Activated naive CD4-positive, alpha-beta T cell treated with anti-CD3 and anti-CD28 coated beads, Interleukin-2, amount 50 U/mL, for 72 hours (primary cell): Measurements from ENCODE around the gene POLR1C. TPM values are rescaled to one million over a fixed set of nuclear protein-coding genes. Genes with fewer than 3 reads are reported as not detected.

Experiments
- ATAC-seq, 2 donors: fragments of 150-1000 bp; cut with Tn5 transposase; 2 replicates each; pipeline ENCODE4 v1.10.0; 2021; ENCODE audit warnings: mild to moderate bottlenecking in 2 of 2, moderate library complexity in 2 of 2
- DNase-seq, 2 donors: peaks; one replicate each; pipeline ENCODE4 v3.0.0; 2021 to 2022; ENCODE audit warnings: low spot score in 2 of 2
- H3K27ac Mint-ChIP-seq, 2 donors: one replicate each; pipeline ENCODE4 v1.8.0; 2022; ENCODE audit warnings: mild to moderate bottlenecking in 2 of 2, mixed read lengths in 2 of 2
- H3K36me3 Mint-ChIP-seq, 2 donors: one replicate each; pipeline ENCODE4 v1.8.0; 2022; ENCODE audit warnings: mixed read lengths in 2 of 2
- H3K9me3 Mint-ChIP-seq, 2 donors: one replicate each; pipeline ENCODE4 v1.8.0; 2022; ENCODE audit warnings: mixed read lengths in 2 of 2
- total RNA-seq, 2 donors: library from RNA; stranded (reverse); gene quantifications; one replicate each; pipeline ENCODE4 v1.2.3, GENCODE V29; 2022

The POLR1C gene
- total RNA-seq, 2 donors from 2014 or later = 34.2 to 57.1 TPM

DNA sequence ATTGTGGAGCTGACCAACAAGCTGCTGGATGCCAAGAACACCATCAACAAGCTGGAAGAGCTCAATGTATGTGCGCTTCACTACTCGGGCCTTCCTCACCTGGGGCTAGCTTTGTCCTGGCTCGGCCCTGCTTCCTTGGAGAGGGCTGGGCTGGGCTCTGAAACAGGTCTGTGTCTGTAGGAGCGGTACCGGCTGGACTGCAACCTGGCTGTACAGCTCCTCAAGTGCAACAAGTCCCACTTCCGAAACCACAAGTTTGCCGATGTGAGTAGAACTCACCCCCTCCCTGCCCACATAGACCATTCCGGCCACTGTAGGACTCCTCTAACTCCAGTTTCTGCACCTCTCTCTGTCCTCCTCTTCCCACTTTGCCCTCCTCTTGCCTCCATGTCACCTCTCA lies 13.4 kb upstream of the POLR1C start:
- DNase-seq = no peak
- peak overlapping the region in 1 of 2 donors; percentile 92 for H3K27ac Mint-ChIP-seq
- no peaks in the 10 kb centered on the region for H3K9me3 Mint-ChIP-seq

DNA sequence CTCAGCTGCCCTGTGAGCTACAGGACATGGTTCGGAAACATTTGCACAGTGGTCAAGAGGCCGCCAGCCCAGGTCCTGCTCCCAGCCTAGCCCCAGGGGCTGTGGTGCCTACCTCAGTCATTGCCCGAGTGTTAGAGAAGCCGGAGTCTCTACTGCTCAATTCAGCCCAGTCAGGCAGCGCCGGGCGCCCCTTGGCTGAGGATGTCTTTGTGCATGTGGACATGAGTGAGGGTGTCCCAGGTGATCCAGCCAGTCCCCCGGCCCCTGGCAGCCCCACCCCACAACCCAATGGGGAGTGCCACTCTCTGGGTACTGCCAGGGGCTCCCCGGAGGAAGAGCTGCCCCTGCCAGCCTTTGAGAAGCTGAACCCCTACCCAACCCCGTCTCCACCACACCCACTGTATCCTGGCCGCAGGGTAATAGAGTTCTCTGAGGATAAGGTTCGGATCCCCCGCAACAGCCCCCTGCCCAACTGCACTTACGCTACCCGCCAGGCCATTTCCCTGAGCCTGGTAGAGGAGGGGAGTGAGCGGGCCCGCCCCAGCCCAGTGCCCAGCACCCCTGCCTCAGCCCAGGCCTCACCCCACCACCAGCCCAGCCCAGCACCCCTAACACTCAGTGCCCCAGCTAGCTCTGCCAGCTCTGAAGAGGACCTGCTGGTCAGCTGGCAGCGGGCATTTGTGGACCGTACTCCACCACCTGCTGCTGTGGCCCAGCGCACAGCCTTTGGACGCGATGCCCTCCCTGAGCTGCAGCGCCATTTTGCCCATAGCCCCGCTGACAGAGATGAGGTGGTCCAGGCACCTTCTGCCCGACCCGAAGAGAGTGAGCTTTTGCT lies 11.9 kb upstream of the POLR1C start:
- Mint-ChIP-seq H3K27ac (no peak overlapping the region), H3K9me3 (no peaks in the 10 kb centered on the region), H3K36me3 (peaks cover 0 to 8% of the 10 kb centered on the region in 2 donors)
- no peak for DNase-seq
- no peak for ATAC-seq

More for the DNA sequence above, 13.4 kb upstream of the POLR1C start:
- H3K36me3 Mint-ChIP-seq = no peaks in the 10 kb centered on the region
- no peak for ATAC-seq

DNA sequence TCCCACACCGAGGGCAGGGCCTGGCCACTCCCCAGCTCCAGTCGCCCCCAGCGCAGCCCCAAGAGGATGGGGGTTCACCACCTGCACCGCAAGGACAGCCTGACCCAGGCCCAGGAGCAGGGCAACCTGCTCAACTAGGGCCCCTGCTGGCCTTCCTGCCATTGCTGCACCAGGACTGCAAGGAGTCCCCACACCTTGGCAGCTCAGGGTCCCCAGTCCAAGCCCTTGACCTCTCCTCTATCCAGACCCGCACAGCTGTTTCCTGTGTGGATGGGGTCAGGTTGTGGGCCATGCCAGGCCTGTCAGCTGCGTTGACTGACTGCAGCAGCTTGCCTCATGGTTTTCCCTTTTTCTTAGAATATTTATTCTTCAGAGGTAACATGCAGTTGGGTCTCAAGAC lies 11.2 kb upstream of the POLR1C start:
- DNase-seq (no peak), ATAC-seq (no peak)
- H3K36me3 Mint-ChIP-seq = peaks cover 0 to 8% of the 10 kb centered on the region in 2 donors
- no peaks in the 10 kb centered on the region for H3K9me3 Mint-ChIP-seq
- H3K27ac Mint-ChIP-seq = no peak overlapping the region

DNA sequence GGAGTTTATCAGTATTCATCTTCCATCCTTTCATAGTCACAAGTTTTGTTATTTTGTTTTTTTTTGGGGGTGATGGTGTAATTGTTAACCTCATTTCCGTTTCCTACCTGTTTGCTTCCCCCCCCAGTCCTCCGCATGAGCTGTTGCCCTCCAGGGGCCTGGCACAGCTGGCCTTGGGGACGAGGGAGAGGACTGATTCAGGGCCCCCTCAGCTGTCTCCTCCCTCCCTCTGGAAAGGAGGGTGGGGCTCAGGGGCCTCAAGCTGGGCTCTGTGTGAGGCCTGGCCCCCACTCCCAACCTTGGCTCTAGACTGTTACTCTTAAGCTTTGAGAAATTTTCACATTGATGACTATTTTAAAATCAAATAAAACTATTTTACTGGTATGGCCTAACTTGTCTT lies 10.7 kb upstream of the POLR1C start:
- DNase-seq (no peak), ATAC-seq (no peak)
- H3K27ac Mint-ChIP-seq = no peak overlapping the region
- H3K36me3 Mint-ChIP-seq = peaks cover 0 to 8% of the 10 kb centered on the region in 2 donors
- H3K9me3 Mint-ChIP-seq = no peaks in the 10 kb centered on the region

DNA sequence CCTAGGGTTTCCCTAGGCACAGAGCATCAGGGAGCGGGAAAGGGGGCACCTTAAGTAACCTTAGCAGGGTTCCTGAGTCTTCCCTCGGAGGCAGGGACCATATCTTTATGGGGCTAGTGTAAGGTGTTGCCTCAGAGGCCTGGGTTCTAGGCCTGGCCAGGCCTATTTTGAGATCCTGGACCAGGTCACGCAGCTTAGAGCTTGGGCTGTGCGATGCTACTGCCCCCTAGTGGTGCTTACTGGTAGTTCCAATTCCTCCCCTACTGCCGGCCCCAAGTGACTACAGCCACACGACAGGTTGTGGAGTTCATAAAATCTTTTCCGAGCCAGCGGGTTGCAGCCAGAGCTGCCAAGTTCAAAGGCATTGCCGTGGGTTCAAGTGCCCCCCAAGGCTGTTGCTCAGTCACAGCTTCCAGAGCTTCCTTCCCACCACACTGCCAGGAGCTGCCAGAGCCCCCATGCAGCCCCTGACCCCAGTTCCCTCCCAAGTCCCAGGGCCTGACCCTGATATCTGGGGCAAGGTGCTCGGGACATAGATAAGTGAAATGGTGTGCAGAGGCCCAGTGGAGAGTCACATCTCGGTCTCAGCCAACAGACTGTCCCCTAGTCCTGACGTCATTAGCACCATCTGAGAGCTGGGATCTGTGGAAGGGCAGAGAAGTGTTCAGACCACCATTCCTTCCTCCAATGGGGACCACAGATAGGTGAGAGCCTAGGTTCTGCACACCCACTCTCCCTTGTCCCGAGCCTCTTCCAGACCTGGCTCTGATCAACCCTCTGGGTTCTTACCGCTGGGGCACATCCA lies 10.0 kb upstream of the POLR1C start:
- Mint-ChIP-seq H3K27ac (no peak overlapping the region), H3K36me3 (peaks cover 5 to 8% of the 10 kb centered on the region in 2 donors), H3K9me3 (no peaks in the 10 kb centered on the region)
- DNase-seq (peak; percentile 77 to 86), ATAC-seq (peak; percentile 73 to 77)

DNA sequence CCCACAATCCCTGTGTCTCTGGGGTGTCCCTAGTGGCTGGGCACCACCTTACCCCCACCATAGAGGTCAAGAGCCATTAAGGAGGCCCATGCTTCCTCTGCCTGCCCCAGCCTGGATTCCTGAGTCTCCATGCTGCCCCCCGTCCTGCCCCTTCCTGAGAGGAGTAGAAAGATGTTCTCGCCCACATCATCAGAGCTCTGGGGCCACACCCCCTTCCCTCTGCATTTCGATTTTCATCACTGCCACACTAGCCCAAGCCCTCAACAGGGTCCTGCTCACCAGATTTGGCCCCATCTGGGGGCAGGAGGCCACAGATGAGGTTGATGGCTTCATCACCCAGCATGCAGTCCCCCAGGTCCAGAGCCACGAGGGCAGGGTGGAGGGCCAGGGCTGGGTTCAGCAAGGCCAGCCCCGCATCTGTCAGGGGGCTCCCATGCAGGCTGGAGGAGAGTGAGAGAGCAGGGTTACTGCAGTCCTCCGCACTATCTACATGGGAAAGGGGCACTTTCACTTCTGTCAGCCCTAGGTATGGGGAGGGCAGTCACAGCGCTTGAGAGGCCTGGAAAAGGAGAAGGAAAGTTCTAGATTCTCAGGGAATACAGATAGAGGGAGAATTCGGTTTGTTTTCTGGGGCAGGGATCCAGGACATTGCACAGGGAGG lies 8.3 kb upstream of the POLR1C start:
- Mint-ChIP-seq H3K27ac (peak overlapping the region; percentile 77 to 90), H3K36me3 (peaks cover 5 to 8% of the 10 kb centered on the region in 2 donors), H3K9me3 (no peaks in the 10 kb centered on the region)
- DNase-seq (no peak), ATAC-seq (no peak)

DNA sequence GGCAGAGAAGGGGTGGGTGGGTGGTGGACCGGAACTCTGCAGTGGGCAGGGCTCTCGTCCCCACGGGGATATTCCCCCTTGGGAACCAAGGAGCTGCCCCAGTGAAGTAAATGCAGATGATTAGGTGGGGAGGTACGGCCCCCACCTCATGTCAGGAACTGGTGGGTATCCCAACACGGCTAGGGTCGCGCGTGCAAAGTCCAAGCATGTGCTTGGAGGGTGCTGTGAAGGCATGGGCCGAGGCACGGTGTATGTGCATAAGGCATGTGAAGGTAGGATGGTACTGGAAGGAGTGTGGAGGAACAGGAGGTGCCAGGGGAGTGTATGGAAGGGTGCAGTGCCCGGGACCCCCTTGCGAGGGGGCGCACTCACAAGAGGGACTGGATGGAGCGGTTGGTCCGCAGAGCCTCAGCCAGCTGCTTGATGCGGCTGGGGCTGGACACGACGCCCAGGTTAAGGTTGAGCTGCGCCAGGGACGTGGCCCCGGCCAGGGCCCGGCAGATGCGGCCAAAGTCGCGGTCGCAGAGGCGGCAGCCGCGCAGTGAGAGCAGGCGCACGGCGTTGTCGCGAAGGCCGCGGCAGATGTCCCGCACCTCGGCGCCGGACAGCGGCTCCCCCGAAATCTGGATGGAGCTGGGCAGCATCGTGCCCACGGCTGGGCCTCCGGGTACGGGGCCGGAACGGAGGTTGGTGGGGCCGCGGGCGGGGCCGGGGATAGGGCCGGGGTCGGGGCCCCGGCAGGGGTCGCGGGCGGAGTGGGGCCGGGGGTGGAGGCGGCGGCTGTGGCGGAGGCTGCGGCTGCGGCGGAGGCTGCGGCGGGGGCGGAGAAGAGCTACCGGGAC lies 7.5 kb upstream of the POLR1C start:
- ATAC-seq = no peak
- H3K27ac Mint-ChIP-seq = peak overlapping the region; percentile 77 to 90
- no peaks in the 10 kb centered on the region for H3K9me3 Mint-ChIP-seq
- no peak for DNase-seq
- H3K36me3 Mint-ChIP-seq = peaks cover 5 to 10% of the 10 kb centered on the region in 2 donors

DNA sequence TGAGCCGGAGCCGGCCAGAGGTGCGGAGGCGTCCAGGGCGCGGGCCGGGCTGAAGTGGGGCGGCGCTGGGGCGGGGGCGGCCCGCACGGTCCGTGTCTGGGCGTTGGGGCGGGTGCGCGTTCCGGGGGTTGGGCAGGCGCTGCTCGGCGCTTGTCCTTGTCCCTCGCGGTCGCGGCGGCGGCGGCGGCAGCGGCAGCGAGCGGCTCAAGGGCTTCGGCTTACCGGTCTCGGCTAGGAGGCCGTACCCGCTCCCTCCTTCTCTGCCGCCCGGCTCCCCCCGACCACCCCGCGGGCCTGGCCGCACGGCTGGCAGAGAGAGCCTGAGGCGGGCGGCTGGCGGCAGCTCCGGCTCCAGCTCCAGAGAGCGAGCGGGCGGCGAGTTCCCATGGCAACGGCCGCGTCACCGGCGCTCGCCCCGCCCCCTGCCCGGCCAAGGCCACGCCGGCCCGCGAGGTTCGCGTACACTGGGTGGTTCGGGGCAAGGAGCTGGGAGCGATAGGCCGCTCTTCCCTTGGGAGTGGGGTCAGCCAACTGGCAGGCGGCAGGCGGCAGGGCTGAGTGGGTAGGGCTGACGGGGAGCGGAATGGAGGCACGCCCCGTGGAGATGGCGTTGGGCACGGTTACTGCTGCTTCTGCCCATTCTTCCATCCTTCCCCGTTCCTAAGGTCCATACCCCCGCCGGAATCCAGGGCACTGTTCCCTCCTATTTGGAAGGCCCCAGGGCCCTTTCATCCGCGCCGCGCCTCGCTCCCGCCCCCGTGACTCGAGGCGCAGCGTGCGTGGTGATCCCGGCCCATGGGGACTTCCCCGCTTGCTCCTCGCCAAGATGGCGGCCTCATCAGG lies 6.7 kb upstream of the POLR1C start, which contains the start of gene LRRC73:
Gene LRRC73 (minus strand): TSS at position 363 of the 843 bp plus-strand sequence. CDS start 561 bp downstream, outside the sequence.
- DNase-seq = peak; percentile 74 to 82
- Mint-ChIP-seq H3K27ac (peak within 1 kb of the TSS; percentile 77 to 90), H3K36me3 (peaks cover 5 to 17% of the 10 kb centered on the region in 2 donors), H3K9me3 (no peaks in the 10 kb centered on the region)
- peak; percentile 79 to 82 for ATAC-seq

DNA sequence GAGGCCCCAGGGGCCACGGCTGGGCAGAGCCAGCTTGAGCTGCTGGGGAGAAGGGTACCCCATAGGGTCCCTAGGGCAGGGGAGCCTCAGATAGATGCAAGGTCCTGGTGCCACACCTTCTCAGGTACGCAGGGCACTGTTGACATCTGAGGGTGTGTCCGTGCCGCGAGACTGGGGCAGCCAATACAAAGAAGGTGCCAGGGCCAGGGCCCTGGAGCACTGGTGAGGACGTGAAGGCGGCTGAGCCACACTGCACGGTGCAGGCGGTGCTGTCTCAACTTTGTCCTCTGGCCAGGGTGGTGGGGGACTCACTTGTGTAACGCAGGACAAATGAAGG lies 6.1 kb upstream of the POLR1C start:
- Mint-ChIP-seq H3K36me3 (peaks cover 5 to 19% of the 10 kb centered on the region in 2 donors), H3K9me3 (no peaks in the 10 kb centered on the region), H3K27ac (peak overlapping the region in 1 of 2 donors; percentile 23)
- DNase-seq (no peak), ATAC-seq (no peak)

DNA sequence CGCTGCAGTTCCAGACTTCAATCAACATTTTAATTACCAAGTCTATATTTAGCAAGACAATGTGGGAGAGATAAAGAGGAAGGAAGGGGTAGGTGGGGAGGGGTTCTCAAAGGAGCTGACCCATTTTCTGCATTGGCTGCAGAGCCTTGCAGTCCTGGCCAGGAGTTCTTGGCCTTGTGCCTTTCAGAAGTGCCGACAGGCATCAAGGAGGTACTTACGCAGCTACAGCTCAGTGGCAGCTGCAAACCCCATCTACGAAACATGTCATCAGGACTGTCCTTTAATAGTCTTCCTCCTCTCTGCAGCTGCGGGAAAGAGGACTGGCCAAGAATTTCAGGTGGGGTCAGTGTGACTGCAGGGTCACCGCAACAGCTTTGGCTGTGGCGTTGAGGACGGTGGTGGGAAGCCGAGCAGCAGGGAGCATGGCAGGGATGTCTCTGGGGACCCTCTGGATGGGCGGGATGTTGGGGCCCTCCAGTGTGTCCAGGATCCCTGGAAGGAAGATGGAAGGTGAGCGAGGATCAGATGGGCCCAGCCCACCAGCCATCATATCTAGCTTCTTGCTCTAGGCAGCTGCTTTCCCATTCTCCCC lies 5.0 kb upstream of the POLR1C start:
- Mint-ChIP-seq H3K27ac (no peak overlapping the region), H3K36me3 (peaks cover 5 to 19% of the 10 kb centered on the region in 2 donors), H3K9me3 (no peaks in the 10 kb centered on the region)
- ATAC-seq (no peak), DNase-seq (no peak)

DNA sequence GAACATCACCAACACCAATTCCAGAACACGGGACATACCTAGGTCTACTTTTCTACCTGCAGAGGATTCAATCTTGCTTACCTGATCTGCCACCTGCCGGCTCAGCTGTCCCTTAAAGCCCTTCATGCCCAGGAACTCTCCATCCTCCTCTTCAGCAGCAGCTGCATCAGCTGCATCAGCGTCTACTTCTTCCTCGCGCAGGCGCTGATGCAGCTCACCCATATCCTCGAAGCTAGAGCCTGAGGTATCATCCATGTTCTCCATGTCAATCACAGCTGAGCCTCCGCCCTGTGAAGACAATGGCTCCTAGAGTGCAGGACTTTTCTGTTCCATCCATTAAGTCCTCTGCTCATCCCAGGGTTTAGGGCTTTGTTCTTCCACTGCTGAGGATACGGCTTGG lies 1.1 kb upstream of the POLR1C start:
- no peak overlapping the region for H3K27ac Mint-ChIP-seq
- DNase-seq = no peak
- no peak for ATAC-seq
- H3K36me3 Mint-ChIP-seq = peaks cover 5 to 10% of the 10 kb centered on the region in 2 donors
- H3K9me3 Mint-ChIP-seq = no peaks in the 10 kb centered on the region

DNA sequence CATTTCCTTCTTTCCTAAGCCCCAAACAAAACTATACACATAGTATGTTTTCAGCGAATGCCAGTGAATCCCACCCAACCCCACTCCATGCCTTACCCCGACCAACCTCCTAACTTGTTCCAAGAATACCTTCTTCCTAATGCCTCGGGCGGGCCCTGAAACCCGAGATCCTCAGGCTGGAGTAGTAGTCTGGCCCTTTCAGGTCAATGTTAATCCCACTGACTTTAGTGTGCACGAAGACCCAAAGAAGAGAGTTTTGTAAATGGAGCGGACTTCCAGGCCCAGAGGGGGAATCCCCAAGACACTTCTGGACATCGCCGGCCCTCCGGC lies 557 bp upstream of the POLR1C start:
- no peak for ATAC-seq
- Mint-ChIP-seq H3K36me3 (peaks cover 5 to 10% of the 10 kb centered on the region in 2 donors), H3K27ac (no peak overlapping the region), H3K9me3 (no peaks in the 10 kb centered on the region)
- no peak for DNase-seq

DNA sequence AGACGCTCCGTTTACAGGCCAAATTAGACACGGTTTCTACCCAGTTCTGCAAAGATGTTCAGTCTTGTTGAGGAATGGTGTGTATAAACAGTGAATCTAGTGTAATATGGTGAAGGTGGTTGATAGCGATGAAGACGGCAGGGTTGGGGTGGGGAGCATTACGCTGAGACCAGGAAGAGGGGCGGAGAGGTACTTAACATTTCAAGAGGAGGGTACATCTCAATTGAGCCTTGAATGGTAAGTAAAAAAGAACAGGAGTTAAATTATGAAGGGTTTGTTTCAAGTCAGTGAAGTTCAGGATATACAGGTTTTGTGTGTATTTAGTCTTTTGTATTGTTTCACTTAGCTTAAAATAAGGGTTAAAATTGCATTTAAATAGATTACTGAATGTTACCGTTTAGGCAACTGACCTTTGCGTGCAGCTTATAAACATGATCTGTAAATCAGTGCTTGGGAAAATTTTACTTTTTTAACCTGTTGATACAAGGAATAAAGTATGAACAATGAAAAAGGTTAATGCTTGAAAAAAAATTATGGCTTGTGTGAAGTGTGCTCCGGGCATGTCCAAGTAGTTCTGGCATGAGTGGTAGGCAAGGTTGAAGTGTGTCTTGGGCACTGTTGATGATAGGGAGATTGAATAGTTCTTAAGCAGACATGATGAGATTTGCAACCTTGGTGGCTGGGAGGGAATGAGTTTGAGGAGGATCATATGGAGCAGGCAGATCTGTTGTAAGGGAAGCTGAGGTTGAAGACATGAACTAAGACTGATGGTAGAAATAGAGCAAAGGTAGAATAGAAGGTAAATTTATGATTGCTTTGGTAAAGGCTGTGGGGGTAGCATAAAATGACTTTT lies 842 bp downstream of the POLR1C start:
- ATAC-seq (no peak), DNase-seq (no peak)
- peaks cover 0 to 10% of the 10 kb centered on the region in 2 donors for H3K36me3 Mint-ChIP-seq
- H3K27ac Mint-ChIP-seq = no peak overlapping the region
- H3K9me3 Mint-ChIP-seq = no peaks in the 10 kb centered on the region

DNA sequence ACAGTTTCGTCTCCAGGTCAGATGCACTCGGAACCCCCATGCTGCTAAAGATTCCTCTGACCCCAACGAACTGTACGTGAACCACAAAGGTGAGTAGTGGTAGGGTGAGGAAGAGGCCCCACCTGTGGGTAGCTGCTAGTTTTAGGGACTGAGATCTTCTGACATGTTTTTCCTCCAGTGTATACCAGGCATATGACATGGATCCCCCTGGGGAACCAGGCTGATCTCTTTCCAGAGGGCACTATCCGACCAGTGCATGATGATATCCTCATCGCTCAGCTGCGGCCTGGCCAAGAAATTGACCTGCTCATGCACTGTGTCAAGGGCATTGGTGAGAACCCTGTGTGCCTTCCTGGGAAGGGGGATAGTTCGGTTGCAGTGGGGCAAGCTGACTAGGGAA lies 3.2 kb downstream of the POLR1C start:
- H3K36me3 Mint-ChIP-seq = peaks cover 3 to 13% of the 10 kb centered on the region in 2 donors
- no peak overlapping the region for H3K27ac Mint-ChIP-seq
- no peaks in the 10 kb centered on the region for H3K9me3 Mint-ChIP-seq
- ATAC-seq (no peak), DNase-seq (no peak)
